HEK293 (cell line): ENCODE data around the gene NEMP1.

ENCODE experiments used
- CTCF ChIA-PET: fragments of 350-600 bp; formaldehyde crosslinking; extraction: SDS; loops from one replicate; lab custom pipeline; 2021; ENCODE audit warnings: antibody characterized with exemption; lab: Yijun Ruan, JAX
- POLR2A ChIA-PET: fragments of 300-600 bp; formaldehyde crosslinking; extraction: SDS; loops from one replicate; lab custom pipeline; 2020; ENCODE audit warnings: antibody characterized with exemption, inconsistent platforms; lab: Yijun Ruan, JAX
- H3K27ac ChIP-seq: fragments of 200-500 bp; sonication (Bioruptor generic); 2 replicates; pipeline ENCODE4 v1.5.1; 2014; ENCODE audit warnings: low read depth, low read length, control low read depth, inconsistent platforms; ENCODE audit errors: extremely low read depth
- H3K36me3 ChIP-seq, 2 experiments: fragments of 200-500 bp in 1 of 2; sonication (Bioruptor generic) in 1 of 2; 1 replicate in 1 of 2; 2 replicates in 1 of 2; pipeline ENCODE4 v1.5.1; 2014 to 2017; ENCODE audit warnings: inconsistent platforms in 2 of 2, low read length in 2 of 2; ENCODE audit not compliant: control insufficient read depth in 2 of 2, insufficient read depth in 1 of 2
- H3K4me1 ChIP-seq: fragments of 200-500 bp; sonication (Bioruptor generic); 2 replicates; pipeline ENCODE4 v1.5.1; 2014; ENCODE audit warnings: mild to moderate bottlenecking, low read length, inconsistent platforms; ENCODE audit not compliant: control insufficient read depth, insufficient read depth
- H3K4me3 ChIP-seq: 2 replicates; pipeline ENCODE4 v1.5.1; 2011; ENCODE audit warnings: low read depth, mild to moderate bottlenecking, control low read depth, low read length, moderate library complexity
- H3K9me3 ChIP-seq: fragments of 200-500 bp; sonication (Bioruptor generic); 2 replicates; pipeline ENCODE4 v1.5.1; 2014; ENCODE audit warnings: low read depth, low read length, inconsistent platforms; ENCODE audit not compliant: control insufficient read depth, insufficient read depth
- GLIS2 ChIP-seq: fragments of 450-650 bp; formaldehyde crosslinking; IDR thresholded peaks from 2 replicates; pipeline ENCODE4 v1.5.1; 2016; ENCODE audit warnings: missing biosample characterization, missing genetic modification characterization
- KLF16 ChIP-seq: fragments of 450-650 bp; formaldehyde crosslinking; IDR thresholded peaks from 2 replicates; pipeline ENCODE4 v1.5.1; 2017; ENCODE audit warnings: missing biosample characterization, missing genetic modification characterization
- SP7 ChIP-seq: fragments of 450-650 bp; formaldehyde crosslinking; IDR thresholded peaks from 2 replicates; pipeline ENCODE4 v1.5.1; 2016; ENCODE audit warnings: missing biosample characterization, missing genetic modification characterization
- TCF7L2 ChIP-seq: IDR thresholded peaks from 2 replicates; pipeline ENCODE4 v1.6.1; 2011; ENCODE audit warnings: low read depth, mild to moderate bottlenecking, inconsistent platforms, low read length, moderate library complexity, borderline replicate concordance
- ZBTB17 ChIP-seq: fragments of 450-650 bp; formaldehyde crosslinking; IDR thresholded peaks from 2 replicates; pipeline ENCODE4 v1.5.1; 2016; ENCODE audit warnings: missing biosample characterization, missing genetic modification characterization
- ZBTB8A ChIP-seq: fragments of 450-650 bp; formaldehyde crosslinking; IDR thresholded peaks from 2 replicates; pipeline ENCODE4 v1.5.1; 2016; ENCODE audit warnings: missing biosample characterization, missing genetic modification characterization
- ZFP41 ChIP-seq: fragments of 450-650 bp; formaldehyde crosslinking; IDR thresholded peaks from 2 replicates; pipeline ENCODE4 v1.5.1; 2016; ENCODE audit warnings: missing biosample characterization, missing genetic modification characterization, borderline replicate concordance
- ZNF121 ChIP-seq: fragments of 450-650 bp; formaldehyde crosslinking; IDR thresholded peaks from 2 replicates; pipeline ENCODE4 v1.5.1; 2016; ENCODE audit warnings: missing biosample characterization, missing genetic modification characterization
- ZNF2 ChIP-seq: fragments of 450-650 bp; formaldehyde crosslinking; IDR thresholded peaks from 2 replicates; pipeline ENCODE4 v1.5.1; 2016; ENCODE audit warnings: missing biosample characterization, missing genetic modification characterization
- ZNF341 ChIP-seq: fragments of 450-650 bp; formaldehyde crosslinking; IDR thresholded peaks from 2 replicates; pipeline ENCODE4; 2016; ENCODE audit warnings: low read depth, missing biosample characterization, missing genetic modification characterization
- ZNF394 ChIP-seq: fragments of 450-650 bp; formaldehyde crosslinking; IDR thresholded peaks from 2 replicates; pipeline ENCODE4 v1.5.1; 2016; ENCODE audit warnings: missing biosample characterization, missing genetic modification characterization, mild to moderate bottlenecking, moderate library complexity, borderline replicate concordance
- ZNF521 ChIP-seq: fragments of 450-650 bp; formaldehyde crosslinking; IDR thresholded peaks from 2 replicates; pipeline ENCODE4 v1.5.1; 2017; ENCODE audit warnings: missing biosample characterization, mild to moderate bottlenecking, missing genetic modification characterization
- ZNF549 ChIP-seq: fragments of 450-650 bp; IDR thresholded peaks from 2 replicates; pipeline ENCODE4 v1.5.1; 2018; ENCODE audit warnings: missing biosample characterization, missing genetic modification characterization, mild to moderate bottlenecking, inconsistent platforms, moderate library complexity
- ZNF561 ChIP-seq: fragments of 450-650 bp; IDR thresholded peaks from 2 replicates; pipeline ENCODE4 v1.5.1; 2018; ENCODE audit warnings: missing biosample characterization, missing genetic modification characterization, borderline replicate concordance
- ZNF624 ChIP-seq: fragments of 450-650 bp; formaldehyde crosslinking; IDR thresholded peaks from 2 replicates; pipeline ENCODE4 v1.5.1; 2017; ENCODE audit warnings: missing biosample characterization, missing genetic modification characterization
- ZNF626 ChIP-seq: fragments of 450-650 bp; sonication (Bioruptor Pico); formaldehyde crosslinking; IDR thresholded peaks from 2 replicates; pipeline ENCODE4 v1.5.1; 2018; ENCODE audit warnings: missing biosample characterization, missing genetic modification characterization, inconsistent platforms
- ZNF785 ChIP-seq: fragments of 450-650 bp; formaldehyde crosslinking; IDR thresholded peaks from 2 replicates; pipeline ENCODE4 v1.5.1; 2016; ENCODE audit warnings: missing biosample characterization, missing genetic modification characterization
- TF ChIP-seq, protein P1 (sequence below): fragments of 450-650 bp; formaldehyde crosslinking; optimal IDR thresholded peaks from 2 replicates; pipeline ENCODE3; 2016; ENCODE audit warnings: missing biosample characterization, mild to moderate bottlenecking, missing genetic modification characterization
- TF ChIP-seq, protein P2 (sequence below): fragments of 450-650 bp; formaldehyde crosslinking; IDR thresholded peaks from 2 replicates; pipeline ENCODE4 v1.5.1; 2016; ENCODE audit warnings: missing biosample characterization, missing genetic modification characterization
- TF ChIP-seq, protein P3 (sequence below): fragments of 450-650 bp; formaldehyde crosslinking; IDR thresholded peaks from 2 replicates; pipeline ENCODE4 v1.5.1; 2016; ENCODE audit warnings: missing biosample characterization, missing genetic modification characterization, borderline replicate concordance
- TF ChIP-seq, protein P4 (sequence below): fragments of 450-650 bp; formaldehyde crosslinking; IDR thresholded peaks from 2 replicates; pipeline ENCODE4 v1.5.0; 2017; ENCODE audit warnings: missing biosample characterization, missing genetic modification characterization, borderline replicate concordance

Gene NEMP1

DNA sequence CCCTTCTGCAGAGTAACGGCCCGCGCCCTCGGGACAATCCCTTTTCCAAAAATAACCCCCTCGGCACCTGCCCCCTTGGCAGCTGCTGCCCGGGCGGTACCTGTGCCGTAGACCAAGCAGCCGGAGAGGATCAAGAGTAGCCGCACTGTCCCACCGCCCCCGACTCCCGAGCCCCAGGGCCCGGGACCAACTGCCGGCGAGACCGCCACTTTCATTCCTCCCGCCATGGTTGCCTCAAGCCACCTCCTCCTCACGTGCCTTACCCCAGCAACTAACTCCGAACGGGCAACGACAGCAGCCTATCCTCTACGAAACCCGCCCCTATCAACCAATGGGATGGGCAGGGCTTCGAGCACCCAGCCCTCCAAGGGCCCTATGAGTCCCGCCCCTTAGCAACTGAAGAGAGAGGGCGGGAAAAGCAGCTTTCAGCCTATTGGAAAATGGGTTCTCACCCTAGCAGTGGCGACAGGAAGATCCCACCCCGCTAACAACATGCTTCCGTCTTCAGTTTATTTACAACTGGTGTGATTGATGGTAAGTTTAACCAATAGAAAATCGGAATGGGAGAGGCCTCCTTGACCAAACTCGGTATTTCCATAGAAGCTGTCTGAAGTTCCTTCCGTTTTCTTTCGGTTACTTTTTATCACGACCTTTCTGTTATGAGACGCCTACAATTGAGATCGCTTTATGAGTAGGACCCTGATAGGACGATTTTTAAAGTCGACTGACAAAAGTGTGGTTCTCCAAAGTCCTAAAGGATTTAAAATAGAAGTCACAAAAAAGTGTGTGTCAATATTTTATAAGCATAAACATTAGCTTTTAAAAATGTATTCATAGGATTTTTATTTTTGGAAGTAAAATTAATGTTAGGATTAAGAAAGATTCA is at the start of gene NEMP1 (continued):
- TF ChIP-seq, protein P1, sequence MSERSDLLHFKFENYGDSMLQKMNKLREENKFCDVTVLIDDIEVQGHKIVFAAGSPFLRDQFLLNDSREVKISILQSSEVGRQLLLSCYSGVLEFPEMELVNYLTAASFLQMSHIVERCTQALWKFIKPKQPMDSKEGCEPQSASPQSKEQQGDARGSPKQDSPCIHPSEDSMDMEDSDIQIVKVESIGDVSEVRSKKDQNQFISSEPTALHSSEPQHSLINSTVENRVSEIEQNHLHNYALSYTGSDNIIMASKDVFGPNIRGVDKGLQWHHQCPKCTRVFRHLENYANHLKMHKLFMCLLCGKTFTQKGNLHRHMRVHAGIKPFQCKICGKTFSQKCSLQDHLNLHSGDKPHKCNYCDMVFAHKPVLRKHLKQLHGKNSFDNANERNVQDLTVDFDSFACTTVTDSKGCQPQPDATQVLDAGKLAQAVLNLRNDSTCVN (tag by site-specific recombination), result peak; percentile 19
- TF ChIP-seq, protein P2, sequence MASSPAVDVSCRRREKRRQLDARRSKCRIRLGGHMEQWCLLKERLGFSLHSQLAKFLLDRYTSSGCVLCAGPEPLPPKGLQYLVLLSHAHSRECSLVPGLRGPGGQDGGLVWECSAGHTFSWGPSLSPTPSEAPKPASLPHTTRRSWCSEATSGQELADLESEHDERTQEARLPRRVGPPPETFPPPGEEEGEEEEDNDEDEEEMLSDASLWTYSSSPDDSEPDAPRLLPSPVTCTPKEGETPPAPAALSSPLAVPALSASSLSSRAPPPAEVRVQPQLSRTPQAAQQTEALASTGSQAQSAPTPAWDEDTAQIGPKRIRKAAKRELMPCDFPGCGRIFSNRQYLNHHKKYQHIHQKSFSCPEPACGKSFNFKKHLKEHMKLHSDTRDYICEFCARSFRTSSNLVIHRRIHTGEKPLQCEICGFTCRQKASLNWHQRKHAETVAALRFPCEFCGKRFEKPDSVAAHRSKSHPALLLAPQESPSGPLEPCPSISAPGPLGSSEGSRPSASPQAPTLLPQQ (tag by site-specific recombination), result peak; percentile 75
- TF ChIP-seq ZNF341, result peak; percentile 20; the same call in 1 of the 2 replicates
- peak; percentile 93 for TF ChIP-seq ZBTB17 (tag by site-specific recombination)
- TF ChIP-seq ZBTB8A (tag by site-specific recombination), result peak; percentile 87
- TF ChIP-seq ZNF549, result no peak
- no peak for TF ChIP-seq ZNF624 (tag by site-specific recombination)
- TF ChIP-seq SP7, result peak; percentile 72
- TF ChIP-seq KLF16 (tag by site-specific recombination), result peak; percentile 88
- no peak for TF ChIP-seq ZFP41 (tag by site-specific recombination)

DNA sequence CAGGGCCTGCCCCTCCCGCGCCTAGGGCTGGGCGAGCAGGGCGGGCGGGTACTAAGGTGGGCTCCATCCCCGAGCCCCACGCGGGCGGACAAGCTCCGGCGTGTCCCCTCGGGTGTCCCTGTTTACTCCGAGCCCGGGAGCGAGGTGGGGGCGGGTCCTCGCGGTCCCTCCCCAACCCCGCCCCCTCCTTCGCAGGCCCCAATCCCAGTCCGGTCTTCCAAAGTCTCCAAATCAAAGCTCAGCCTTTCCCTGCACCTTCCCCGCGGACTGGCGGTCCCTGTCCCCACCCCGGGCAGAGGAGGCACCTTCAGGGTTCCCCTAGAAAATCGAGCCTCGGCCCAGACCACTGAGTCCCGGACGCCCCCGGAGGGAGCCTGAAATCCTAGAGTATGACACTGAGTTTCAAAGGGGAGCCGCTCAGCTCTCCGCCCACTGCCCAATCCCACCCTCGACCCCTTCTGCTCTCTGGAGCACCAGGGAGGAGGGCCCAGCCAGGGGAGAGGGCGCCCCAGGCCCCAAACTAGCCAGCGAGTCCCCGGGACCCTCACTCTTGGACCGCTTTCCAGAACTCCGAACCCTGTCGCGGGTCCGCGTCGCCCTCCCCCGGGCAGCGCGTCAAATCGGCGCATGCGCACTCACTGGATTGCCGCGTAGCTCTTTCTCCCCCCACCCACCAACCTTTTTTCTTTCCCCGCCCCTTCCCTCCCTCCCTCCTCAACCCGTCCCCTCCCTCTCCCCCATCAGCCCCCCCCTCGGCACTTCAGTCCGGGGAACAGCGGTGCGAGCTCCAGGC is 49.3 kb upstream of the NEMP1 start, which contains the start of gene LRP1:
TSS of gene LRP1 (plus strand) at position 758 of the 793 bp plus-strand sequence. CDS start 482 bp downstream, outside the sequence.
- Histone ChIP-seq H3K4me3 (peak within 1 kb of the TSS; percentile 71), H3K4me1 (peaks cover 10% of the 10 kb centered on the region), H3K27ac (peak within 1 kb of the TSS; percentile 92), H3K36me3 (no peaks in the 10 kb centered on the region), H3K9me3 (no peaks in the 10 kb centered on the region)
- ChIA-PET POLR2A (interaction anchor here (0.6 to 2.6 kb wide), 37 partner anchors 9 to 819 kb away, joined by 3 to 27 read pairs (median 4); partner anchors contain the start of genes NAB2, NACA, NEMP1 and PTGES3), CTCF (interaction anchor here (0.5 to 8.9 kb wide), 9 partner anchors 9 to 112 kb away, joined by 3 to 259 read pairs (median 4); no protein-coding TSS in a partner anchor)
- 0 out of 2 replicates have a peak, but pooled peaks have one; percentile 16 for TF ChIP-seq ZNF394 (tag by site-specific recombination)
- no peak for TF ChIP-seq GLIS2 (tag by site-specific recombination)
- TF ChIP-seq ZNF521 (tag by site-specific recombination), result no peak
- no peak for TF ChIP-seq ZNF626 (tag by site-specific recombination)
- TF ChIP-seq TCF7L2, result no peak
- 0 out of 2 replicates have a peak, but pooled peaks have one; percentile 14 for TF ChIP-seq ZNF2
- TF ChIP-seq ZNF561 (tag by site-specific recombination), result peak; percentile 72
- no peak for TF ChIP-seq ZNF121
- TF ChIP-seq, protein P3, sequence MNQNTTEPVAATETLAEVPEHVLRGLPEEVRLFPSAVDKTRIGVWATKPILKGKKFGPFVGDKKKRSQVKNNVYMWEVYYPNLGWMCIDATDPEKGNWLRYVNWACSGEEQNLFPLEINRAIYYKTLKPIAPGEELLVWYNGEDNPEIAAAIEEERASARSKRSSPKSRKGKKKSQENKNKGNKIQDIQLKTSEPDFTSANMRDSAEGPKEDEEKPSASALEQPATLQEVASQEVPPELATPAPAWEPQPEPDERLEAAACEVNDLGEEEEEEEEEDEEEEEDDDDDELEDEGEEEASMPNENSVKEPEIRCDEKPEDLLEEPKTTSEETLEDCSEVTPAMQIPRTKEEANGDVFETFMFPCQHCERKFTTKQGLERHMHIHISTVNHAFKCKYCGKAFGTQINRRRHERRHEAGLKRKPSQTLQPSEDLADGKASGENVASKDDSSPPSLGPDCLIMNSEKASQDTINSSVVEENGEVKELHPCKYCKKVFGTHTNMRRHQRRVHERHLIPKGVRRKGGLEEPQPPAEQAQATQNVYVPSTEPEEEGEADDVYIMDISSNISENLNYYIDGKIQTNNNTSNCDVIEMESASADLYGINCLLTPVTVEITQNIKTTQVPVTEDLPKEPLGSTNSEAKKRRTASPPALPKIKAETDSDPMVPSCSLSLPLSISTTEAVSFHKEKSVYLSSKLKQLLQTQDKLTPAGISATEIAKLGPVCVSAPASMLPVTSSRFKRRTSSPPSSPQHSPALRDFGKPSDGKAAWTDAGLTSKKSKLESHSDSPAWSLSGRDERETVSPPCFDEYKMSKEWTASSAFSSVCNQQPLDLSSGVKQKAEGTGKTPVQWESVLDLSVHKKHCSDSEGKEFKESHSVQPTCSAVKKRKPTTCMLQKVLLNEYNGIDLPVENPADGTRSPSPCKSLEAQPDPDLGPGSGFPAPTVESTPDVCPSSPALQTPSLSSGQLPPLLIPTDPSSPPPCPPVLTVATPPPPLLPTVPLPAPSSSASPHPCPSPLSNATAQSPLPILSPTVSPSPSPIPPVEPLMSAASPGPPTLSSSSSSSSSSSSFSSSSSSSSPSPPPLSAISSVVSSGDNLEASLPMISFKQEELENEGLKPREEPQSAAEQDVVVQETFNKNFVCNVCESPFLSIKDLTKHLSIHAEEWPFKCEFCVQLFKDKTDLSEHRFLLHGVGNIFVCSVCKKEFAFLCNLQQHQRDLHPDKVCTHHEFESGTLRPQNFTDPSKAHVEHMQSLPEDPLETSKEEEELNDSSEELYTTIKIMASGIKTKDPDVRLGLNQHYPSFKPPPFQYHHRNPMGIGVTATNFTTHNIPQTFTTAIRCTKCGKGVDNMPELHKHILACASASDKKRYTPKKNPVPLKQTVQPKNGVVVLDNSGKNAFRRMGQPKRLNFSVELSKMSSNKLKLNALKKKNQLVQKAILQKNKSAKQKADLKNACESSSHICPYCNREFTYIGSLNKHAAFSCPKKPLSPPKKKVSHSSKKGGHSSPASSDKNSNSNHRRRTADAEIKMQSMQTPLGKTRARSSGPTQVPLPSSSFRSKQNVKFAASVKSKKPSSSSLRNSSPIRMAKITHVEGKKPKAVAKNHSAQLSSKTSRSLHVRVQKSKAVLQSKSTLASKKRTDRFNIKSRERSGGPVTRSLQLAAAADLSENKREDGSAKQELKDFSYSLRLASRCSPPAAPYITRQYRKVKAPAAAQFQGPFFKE, result no peak
- TF ChIP-seq, protein P4, sequence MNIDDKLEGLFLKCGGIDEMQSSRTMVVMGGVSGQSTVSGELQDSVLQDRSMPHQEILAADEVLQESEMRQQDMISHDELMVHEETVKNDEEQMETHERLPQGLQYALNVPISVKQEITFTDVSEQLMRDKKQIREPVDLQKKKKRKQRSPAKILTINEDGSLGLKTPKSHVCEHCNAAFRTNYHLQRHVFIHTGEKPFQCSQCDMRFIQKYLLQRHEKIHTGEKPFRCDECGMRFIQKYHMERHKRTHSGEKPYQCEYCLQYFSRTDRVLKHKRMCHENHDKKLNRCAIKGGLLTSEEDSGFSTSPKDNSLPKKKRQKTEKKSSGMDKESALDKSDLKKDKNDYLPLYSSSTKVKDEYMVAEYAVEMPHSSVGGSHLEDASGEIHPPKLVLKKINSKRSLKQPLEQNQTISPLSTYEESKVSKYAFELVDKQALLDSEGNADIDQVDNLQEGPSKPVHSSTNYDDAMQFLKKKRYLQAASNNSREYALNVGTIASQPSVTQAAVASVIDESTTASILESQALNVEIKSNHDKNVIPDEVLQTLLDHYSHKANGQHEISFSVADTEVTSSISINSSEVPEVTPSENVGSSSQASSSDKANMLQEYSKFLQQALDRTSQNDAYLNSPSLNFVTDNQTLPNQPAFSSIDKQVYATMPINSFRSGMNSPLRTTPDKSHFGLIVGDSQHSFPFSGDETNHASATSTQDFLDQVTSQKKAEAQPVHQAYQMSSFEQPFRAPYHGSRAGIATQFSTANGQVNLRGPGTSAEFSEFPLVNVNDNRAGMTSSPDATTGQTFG (tag by site-specific recombination), result no peak
- no peak for TF ChIP-seq ZNF785 (tag by site-specific recombination)
